Measurements from ENCODE around the gene IL1RN.
A peak's percentile ranks its signal among the peaks of the same experiment; 100 is the strongest.

Gene IL1RN

GRCh38 chr2:113136828-113137775 is 9.7 kb downstream of the IL1RN start:
- DNase-seq (ENCODE audit: low spot score), result peak; percentile 38
- TF ChIP-seq, protein P1, sequence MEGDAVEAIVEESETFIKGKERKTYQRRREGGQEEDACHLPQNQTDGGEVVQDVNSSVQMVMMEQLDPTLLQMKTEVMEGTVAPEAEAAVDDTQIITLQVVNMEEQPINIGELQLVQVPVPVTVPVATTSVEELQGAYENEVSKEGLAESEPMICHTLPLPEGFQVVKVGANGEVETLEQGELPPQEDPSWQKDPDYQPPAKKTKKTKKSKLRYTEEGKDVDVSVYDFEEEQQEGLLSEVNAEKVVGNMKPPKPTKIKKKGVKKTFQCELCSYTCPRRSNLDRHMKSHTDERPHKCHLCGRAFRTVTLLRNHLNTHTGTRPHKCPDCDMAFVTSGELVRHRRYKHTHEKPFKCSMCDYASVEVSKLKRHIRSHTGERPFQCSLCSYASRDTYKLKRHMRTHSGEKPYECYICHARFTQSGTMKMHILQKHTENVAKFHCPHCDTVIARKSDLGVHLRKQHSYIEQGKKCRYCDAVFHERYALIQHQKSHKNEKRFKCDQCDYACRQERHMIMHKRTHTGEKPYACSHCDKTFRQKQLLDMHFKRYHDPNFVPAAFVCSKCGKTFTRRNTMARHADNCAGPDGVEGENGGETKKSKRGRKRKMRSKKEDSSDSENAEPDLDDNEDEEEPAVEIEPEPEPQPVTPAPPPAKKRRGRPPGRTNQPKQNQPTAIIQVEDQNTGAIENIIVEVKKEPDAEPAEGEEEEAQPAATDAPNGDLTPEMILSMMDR (IDR thresholded peaks at IDR 0.05), result no peak
- no peak overlapping the region for H3K4me3 ChIP-seq
- no peak overlapping the region for H3K27ac ChIP-seq

DNA sequence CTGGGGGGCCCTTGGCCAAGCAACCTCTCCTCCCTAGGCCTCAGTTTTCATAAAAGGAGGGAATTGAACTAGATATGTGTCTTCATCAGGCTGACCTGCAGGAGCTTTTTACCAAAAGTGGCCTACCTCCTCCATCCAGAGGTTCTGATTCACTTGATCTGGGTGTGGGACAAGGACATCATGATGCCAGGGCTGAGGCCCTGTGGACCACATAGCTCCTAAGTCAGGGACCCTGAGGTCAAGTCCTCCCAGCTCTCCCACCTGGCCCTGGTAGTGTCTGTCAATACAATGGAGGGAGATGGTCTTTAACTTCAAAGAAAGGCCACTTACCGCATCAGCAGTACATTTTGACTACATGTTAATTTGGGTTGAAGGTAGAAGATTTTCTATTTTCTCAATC is 10.4 kb downstream of the IL1RN start:
- H3K27ac ChIP-seq, result no peak overlapping the region
- no peak overlapping the region for H3K4me3 ChIP-seq
- TF ChIP-seq, protein P1 (IDR thresholded peaks at IDR 0.05), result no peak
- DNase-seq (ENCODE audit: low spot score), result peak; percentile 36

GRCh38 chr2:113138428-113139322 is 11.3 kb downstream of the IL1RN start:
- DNase-seq (ENCODE audit: low spot score), result peak; percentile 54
- no peak overlapping the region for H3K27ac ChIP-seq
- TF ChIP-seq, protein P1 (IDR thresholded peaks at IDR 0.05), result peak; percentile 69
- no peak overlapping the region for H3K4me3 ChIP-seq

- Histone ChIP-seq H3K4me3 (no peak overlapping the region), H3K27ac (no peak overlapping the region)
- peak; percentile 11 for DNase-seq (ENCODE audit: low spot score)
- TF ChIP-seq, protein P1 (IDR thresholded peaks at IDR 0.05), result no peak
Observed at GRCh38 chr2:113141451-113141850, 14.1 kb downstream of the IL1RN start.

GRCh38 chr2:113142290-113142689 is 14.9 kb downstream of the IL1RN start:
- TF ChIP-seq, protein P1 (IDR thresholded peaks at IDR 0.05), result no peak
- H3K4me3 ChIP-seq, result no peak overlapping the region
- peak; percentile 29 for DNase-seq (ENCODE audit: low spot score)
- no peak overlapping the region for H3K27ac ChIP-seq

GRCh38 chr2:113144259-113144658 is 16.9 kb downstream of the IL1RN start:
- no peak for DNase-seq (ENCODE audit: low spot score)
- H3K27ac ChIP-seq, result no peak overlapping the region
- no peak overlapping the region for H3K4me3 ChIP-seq
- TF ChIP-seq, protein P1 (IDR thresholded peaks at IDR 0.05), result no peak
